ENCODE measurements around the gene DCXR.

The DCXR gene

GRCh38 chr17:82050761-82051641 is 13.5 kb upstream of the DCXR start:
- Histone ChIP-seq H3K9ac (ENCODE audit: low read length) (peak overlapping the region; percentile 80), H3K9me2 (ENCODE audit: low read depth, low read length) (no peaks in the 10 kb centered on the region), H2AFZ (ENCODE audit: low read length) (no peak overlapping the region), H3K4me1 (ENCODE audit: insufficient read depth, low read length, severe bottlenecking) (peaks cover 27% of the 10 kb centered on the region), H3K4me2 (ENCODE audit: low read length) (peak overlapping the region; percentile 79), H3K36me3 (ENCODE audit: insufficient read depth, low read length) (peaks cover 27% of the 10 kb centered on the region), H3K27ac (ENCODE audit: low read depth, low read length, poor library complexity, severe bottlenecking) (no peak overlapping the region), H3K79me2 (ENCODE audit: insufficient read depth, low read length) (0 out of 2 replicates have a peak, but pooled peaks cover 4% of the 10 kb centered on the region), H3K9me3 (ENCODE audit: low read length) (no peaks in the 10 kb centered on the region), H3F3A (ENCODE audit: insufficient read depth, low read length) (no peaks in the 10 kb centered on the region), H3K27me3 (ENCODE audit: insufficient read depth, low read length) (no peaks in the 10 kb centered on the region), H3K4me3 (ENCODE audit: low read depth, low read length, poor library complexity, severe bottlenecking) (peak overlapping the region; percentile 100), H4K20me1 (ENCODE audit: insufficient read depth, low read length) (no peaks in the 10 kb centered on the region)
- TF ChIP-seq EZH2 (IDR thresholded peaks at IDR 0.05; ENCODE audit: borderline replicate concordance, low read length) (no peak), CTCF (IDR thresholded peaks at IDR 0.05; ENCODE audit: low read length) (no peak)

GRCh38 chr17:82050152-82050760 is 12.8 kb upstream of the DCXR start:
- H3K9me3 ChIP-seq (ENCODE audit: low read length) = no peaks in the 10 kb centered on the region
- no peak overlapping the region; the same call in 1 of the 2 replicates for H3K9ac ChIP-seq (ENCODE audit: low read length)
- H3K27me3 ChIP-seq (ENCODE audit: insufficient read depth, low read length) = no peaks in the 10 kb centered on the region
- H2AFZ ChIP-seq (ENCODE audit: low read length) = no peak overlapping the region
- peaks cover 19% of the 10 kb centered on the region for H3K36me3 ChIP-seq (ENCODE audit: insufficient read depth, low read length)
- no peaks in the 10 kb centered on the region for H3K9me2 ChIP-seq (ENCODE audit: low read depth, low read length)
- H3K79me2 ChIP-seq (ENCODE audit: insufficient read depth, low read length) = 0 out of 2 replicates have a peak, but pooled peaks cover 4% of the 10 kb centered on the region
- TF ChIP-seq EZH2 (IDR thresholded peaks at IDR 0.05; ENCODE audit: borderline replicate concordance, low read length) (no peak), CTCF (IDR thresholded peaks at IDR 0.05; ENCODE audit: low read length) (no peak)
- peak overlapping the region; percentile 79; the same call in 1 of the 2 replicates for H3K4me2 ChIP-seq (ENCODE audit: low read length)
- peaks cover 27% of the 10 kb centered on the region for H3K4me1 ChIP-seq (ENCODE audit: insufficient read depth, low read length, severe bottlenecking)
- H3F3A ChIP-seq (ENCODE audit: insufficient read depth, low read length) = no peaks in the 10 kb centered on the region
- H4K20me1 ChIP-seq (ENCODE audit: insufficient read depth, low read length) = no peaks in the 10 kb centered on the region
- peak overlapping the region; percentile 100 for H3K4me3 ChIP-seq (ENCODE audit: low read depth, low read length, poor library complexity, severe bottlenecking)
- H3K27ac ChIP-seq (ENCODE audit: low read depth, low read length, poor library complexity, severe bottlenecking) = no peak overlapping the region

- H2AFZ ChIP-seq (ENCODE audit: low read length) = no peak overlapping the region
- H3K4me2 ChIP-seq (ENCODE audit: low read length) = no peak overlapping the region
- H3K27ac ChIP-seq (ENCODE audit: low read depth, low read length, poor library complexity, severe bottlenecking) = no peak overlapping the region
- H3K9me2 ChIP-seq (ENCODE audit: low read depth, low read length) = no peaks in the 10 kb centered on the region
- H4K20me1 ChIP-seq (ENCODE audit: insufficient read depth, low read length) = no peaks in the 10 kb centered on the region
- H3K4me3 ChIP-seq (ENCODE audit: low read depth, low read length, poor library complexity, severe bottlenecking) = no peak overlapping the region
- no peak overlapping the region for H3K9ac ChIP-seq (ENCODE audit: low read length)
- H3K79me2 ChIP-seq (ENCODE audit: insufficient read depth, low read length) = 0 out of 2 replicates have a peak, but pooled peaks cover 4% of the 10 kb centered on the region
- TF ChIP-seq EZH2 (IDR thresholded peaks at IDR 0.05; ENCODE audit: borderline replicate concordance, low read length) = no peak
- no peak for TF ChIP-seq CTCF (IDR thresholded peaks at IDR 0.05; ENCODE audit: low read length)
- no peaks in the 10 kb centered on the region for H3K9me3 ChIP-seq (ENCODE audit: low read length)
- H3K36me3 ChIP-seq (ENCODE audit: insufficient read depth, low read length) = peaks cover 12% of the 10 kb centered on the region
- H3F3A ChIP-seq (ENCODE audit: insufficient read depth, low read length) = no peaks in the 10 kb centered on the region
- peaks cover 27% of the 10 kb centered on the region for H3K4me1 ChIP-seq (ENCODE audit: insufficient read depth, low read length, severe bottlenecking)
- H3K27me3 ChIP-seq (ENCODE audit: insufficient read depth, low read length) = no peaks in the 10 kb centered on the region
Measured at GRCh38 chr17:82049521-82049971, 12.0 kb upstream of the DCXR start.

Measured in OCI-LY1 (cell line).